Astrocyte (in vitro differentiated cells and primary cell): ENCODE results near the gene ABHD16B.

Experiments used
- EZH2 ChIP-seq: IDR thresholded peaks from 2 replicates; pipeline ENCODE4 v1.6.1; 2012; ENCODE audit warnings: mild to moderate bottlenecking, low read length, inconsistent platforms; ENCODE audit not compliant: insufficient read depth
- TF ChIP-seq, protein P1 (sequence below): IDR thresholded peaks from 2 replicates; pipeline ENCODE4 v1.5.1; 2011; ENCODE audit warnings: low read depth, mild to moderate bottlenecking, inconsistent platforms, low read length, moderate library complexity; ENCODE audit not compliant: insufficient read depth

DNA sequence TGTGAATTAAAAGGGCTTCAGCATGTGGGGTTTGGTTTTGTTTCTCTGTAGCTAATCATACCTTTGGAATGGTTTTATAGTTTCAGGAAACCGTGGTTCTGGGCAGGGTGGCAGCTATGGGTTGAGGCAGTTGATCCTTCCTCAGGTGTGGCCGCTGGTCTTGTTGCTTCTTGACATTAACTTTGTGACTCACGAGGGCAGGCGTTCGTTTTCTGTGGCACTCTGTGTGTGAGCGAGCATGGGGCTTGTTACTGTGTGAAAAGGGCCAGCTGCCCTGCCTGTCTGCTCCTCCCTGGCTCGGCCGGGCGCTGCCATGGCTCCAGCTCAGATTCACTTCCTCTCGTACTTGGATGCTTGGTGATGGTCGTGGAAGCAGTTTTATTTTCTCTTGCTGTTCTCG, 49.9 kb downstream of the ABHD16B start:
- TF ChIP-seq, protein P1, sequence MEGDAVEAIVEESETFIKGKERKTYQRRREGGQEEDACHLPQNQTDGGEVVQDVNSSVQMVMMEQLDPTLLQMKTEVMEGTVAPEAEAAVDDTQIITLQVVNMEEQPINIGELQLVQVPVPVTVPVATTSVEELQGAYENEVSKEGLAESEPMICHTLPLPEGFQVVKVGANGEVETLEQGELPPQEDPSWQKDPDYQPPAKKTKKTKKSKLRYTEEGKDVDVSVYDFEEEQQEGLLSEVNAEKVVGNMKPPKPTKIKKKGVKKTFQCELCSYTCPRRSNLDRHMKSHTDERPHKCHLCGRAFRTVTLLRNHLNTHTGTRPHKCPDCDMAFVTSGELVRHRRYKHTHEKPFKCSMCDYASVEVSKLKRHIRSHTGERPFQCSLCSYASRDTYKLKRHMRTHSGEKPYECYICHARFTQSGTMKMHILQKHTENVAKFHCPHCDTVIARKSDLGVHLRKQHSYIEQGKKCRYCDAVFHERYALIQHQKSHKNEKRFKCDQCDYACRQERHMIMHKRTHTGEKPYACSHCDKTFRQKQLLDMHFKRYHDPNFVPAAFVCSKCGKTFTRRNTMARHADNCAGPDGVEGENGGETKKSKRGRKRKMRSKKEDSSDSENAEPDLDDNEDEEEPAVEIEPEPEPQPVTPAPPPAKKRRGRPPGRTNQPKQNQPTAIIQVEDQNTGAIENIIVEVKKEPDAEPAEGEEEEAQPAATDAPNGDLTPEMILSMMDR: no peak
- TF ChIP-seq EZH2: no peak
